CD4-positive, alpha-beta T cell treated with Interleukin-2 at 100 ng/mL for 4 hours (primary cell): ENCODE results near the gene COX18.

Source experiments
- DNase-seq: peaks from one replicate; pipeline ENCODE4 v3.0.0-alpha.2; 2020; ENCODE audit warnings: low spot score

The COX18 gene, protein sequence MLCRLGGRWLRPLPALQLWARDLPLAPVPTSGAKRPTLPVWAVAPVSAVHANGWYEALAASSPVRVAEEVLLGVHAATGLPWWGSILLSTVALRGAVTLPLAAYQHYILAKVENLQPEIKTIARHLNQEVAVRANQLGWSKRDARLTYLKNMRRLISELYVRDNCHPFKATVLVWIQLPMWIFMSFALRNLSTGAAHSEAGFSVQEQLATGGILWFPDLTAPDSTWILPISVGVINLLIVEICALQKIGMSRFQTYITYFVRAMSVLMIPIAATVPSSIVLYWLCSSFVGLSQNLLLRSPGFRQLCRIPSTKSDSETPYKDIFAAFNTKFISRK

GRCh38 chr4:73069338-73070073, at the start of gene COX18:
Gene COX18 (minus strand): TSS chr4:73069716. CDS start chr4:73069649, 67 bp downstream.
- peak; percentile 96 for DNase-seq

- DNase-seq: no peak
These were observed 40.0 kb upstream of the COX18 start for GRCh38 chr4:73109493-73109892.

DNA sequence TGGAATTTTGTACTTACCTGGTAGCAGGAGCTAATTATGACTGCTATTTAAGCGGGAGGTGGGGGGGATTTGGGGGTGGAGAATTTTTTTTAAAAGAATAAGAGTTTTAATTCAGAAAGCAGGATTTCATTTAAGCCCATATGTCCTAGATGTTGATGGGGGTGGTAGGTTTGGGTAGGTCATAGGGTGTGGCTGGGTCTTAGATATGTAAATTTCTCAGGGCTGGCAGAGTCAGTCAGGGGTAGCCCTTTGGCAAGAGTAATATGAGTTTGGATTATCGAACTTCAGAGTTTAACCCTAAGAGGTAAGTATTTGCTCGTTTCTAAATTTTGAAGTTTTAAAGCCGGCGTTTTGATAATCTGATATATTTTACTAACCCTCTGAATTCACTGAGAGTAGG, 35.2 kb upstream of the COX18 start:
- no peak for DNase-seq

DNA sequence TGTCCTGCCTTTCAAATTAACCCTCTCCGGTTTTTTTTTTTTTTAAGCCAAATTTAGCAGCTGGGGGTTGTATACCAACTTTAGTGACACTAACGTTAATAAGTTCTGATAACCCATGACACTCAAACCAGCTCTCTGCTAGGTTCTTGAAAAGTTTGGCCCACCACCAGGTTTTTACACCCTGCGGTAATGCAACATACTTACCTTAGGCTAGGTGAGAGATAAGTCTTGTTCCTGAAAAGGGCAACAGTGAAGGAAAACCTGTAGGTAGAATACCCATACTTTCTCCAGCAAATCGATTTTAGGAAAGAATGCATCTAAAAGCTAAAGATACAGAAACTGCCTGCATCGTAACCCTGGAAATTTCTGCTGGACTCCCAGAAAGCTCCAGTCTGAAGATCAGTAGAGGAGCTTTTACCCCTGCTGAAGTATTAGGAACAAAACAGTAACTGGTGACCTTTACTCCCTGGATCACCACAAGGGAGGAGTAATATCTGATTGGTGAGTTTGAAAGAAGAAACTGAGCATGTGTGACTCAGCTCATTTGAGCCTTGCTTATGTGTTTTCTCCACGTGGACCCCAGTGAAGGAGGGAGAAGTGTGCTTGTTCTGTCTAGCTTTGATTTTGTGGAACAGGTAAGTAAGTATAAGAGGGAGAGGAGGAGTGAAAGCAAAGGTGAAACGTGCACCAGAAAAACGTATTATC, 34.4 kb upstream of the COX18 start:
- DNase-seq: no peak

- DNase-seq: no peak
These were observed 29.6 kb upstream of the COX18 start for GRCh38 chr4:73099143-73099542.

DNA sequence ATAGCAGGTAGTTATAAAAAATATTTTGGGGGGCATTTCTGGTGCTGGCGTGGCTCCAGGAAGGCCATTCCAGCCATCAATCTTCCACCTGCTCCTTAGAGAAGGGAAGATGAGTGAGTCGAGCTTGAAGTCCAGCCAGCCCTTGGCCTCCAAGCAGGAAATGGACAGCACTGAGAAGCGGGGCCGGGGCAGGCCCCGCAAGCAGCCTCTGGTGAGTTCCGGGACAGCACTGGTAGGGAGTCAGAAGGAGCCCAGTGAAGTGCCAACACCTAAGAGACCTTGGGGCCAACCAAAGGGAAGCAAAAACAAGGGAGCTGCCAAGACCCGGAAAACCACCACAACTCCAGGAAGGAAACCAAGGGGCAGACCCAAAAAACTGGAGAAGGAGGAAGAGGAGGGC, 29.2 kb upstream of the COX18 start:
- DNase-seq: no peak

DNA sequence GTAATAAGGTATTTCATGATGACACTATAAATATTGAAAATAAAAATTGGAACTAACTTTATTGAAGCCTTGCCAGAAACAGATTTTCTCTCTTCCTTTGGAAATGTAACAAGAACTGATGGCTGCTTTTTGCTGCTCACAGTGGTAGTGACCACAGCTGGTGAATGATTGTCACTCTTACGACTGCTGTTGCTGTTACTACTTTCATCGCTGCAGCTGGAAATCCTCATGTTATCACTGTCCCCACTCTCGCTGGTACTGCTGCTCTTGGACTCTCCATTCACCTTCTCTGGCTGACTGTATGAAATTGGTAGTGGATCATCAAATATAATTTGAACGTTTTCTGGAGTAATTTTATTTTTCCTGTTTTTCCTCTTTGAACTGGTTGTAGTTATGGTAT, 28.5 kb upstream of the COX18 start:
- DNase-seq: no peak

GRCh38 chr4:73092868-73093267, 23.4 kb upstream of the COX18 start:
- DNase-seq: no peak

GRCh38 chr4:73090738-73091137, 21.2 kb upstream of the COX18 start:
- no peak for DNase-seq

- no peak for DNase-seq
These were observed 18.4 kb upstream of the COX18 start for GRCh38 chr4:73087871-73088270.

- peak; percentile 8 for DNase-seq
These were observed 16.8 kb upstream of the COX18 start for GRCh38 chr4:73086095-73086868.

DNA sequence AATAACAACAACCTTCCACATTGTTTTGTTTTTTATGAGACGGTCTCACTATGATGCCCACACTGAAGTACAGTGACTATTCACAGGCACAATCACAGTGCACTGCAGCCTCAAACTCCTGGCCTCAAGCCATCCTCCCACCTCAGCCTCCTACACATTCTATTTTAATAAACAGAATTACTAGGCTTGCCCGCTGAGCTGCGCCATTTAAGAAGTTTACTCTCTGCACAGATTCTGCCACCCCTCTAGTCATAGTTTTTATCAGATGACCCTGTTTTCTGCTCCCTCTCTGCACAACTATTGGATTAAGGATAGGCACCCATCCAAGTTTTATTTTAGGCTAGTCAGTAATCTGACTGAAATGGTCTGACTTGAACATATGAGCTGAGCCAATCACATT, 11.3 kb upstream of the COX18 start:
- no peak for DNase-seq

- no peak for DNase-seq
These were observed 6.3 kb upstream of the COX18 start for GRCh38 chr4:73075832-73076231.

DNA sequence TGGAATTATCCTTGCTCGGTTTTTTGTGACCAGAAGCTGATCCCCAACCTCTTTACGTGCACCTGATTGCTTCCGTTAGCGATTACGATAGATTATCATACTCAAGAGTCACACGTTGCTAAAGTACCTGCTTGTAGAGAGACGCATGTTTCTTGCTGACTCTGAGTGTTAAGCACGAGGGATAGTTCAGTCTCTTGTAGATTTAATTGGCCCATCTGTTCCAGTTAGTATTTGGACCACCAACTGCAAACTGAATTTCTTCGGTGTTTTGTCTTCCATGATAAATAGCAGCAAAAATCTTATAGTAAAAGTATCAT, 516 bp upstream of the COX18 start:
- DNase-seq: no peak

GRCh38 chr4:73068491-73069337, 802 bp downstream of the COX18 start:
- peak; percentile 32 for DNase-seq

DNA sequence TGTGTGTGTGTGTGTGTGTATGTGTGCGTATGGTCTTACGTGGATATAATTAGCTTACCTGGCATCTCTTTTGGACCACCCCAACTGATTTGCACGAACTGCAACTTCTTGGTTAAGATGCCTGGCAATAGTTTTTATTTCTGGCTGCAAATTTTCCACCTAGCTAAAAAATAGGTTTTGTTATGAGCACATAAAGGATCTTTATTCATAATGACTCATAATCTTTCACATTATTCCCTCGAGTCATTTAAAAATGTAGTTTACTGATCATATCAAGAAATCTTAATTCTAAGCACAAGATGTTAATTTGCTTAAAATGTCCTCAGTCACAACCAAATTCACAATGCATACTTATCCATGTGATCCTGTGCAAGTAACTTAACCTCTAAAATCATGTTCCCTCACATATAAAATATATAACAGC, 1.5 kb downstream of the COX18 start:
- DNase-seq: peak; percentile 24

DNA sequence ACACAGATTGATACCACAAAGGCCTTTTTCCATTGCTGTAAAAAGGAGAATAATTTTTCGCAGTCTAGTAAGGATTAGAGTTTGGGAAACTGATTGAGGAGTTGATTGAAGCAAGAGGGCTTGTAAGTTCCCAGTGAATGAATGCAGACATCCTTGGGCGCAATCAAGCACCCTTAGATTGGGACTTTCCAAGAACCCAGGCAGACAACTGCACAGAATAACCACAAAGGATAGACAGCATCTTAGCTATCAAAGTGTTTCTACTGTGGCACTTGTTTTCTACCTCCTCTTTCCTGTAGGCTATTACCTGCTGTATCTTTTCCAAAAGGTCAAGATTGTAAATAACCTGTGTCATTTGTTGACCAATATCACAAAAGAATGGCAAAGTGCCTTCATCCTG, 2.6 kb downstream of the COX18 start:
- DNase-seq: peak; percentile 53

- no peak for DNase-seq
These were observed 3.1 kb downstream of the COX18 start for GRCh38 chr4:73066445-73066844.

GRCh38 chr4:73064536-73064935, 5.0 kb downstream of the COX18 start:
- DNase-seq: no peak

GRCh38 chr4:73055241-73055897, 14.1 kb downstream of the COX18 start:
- no peak for DNase-seq

DNA sequence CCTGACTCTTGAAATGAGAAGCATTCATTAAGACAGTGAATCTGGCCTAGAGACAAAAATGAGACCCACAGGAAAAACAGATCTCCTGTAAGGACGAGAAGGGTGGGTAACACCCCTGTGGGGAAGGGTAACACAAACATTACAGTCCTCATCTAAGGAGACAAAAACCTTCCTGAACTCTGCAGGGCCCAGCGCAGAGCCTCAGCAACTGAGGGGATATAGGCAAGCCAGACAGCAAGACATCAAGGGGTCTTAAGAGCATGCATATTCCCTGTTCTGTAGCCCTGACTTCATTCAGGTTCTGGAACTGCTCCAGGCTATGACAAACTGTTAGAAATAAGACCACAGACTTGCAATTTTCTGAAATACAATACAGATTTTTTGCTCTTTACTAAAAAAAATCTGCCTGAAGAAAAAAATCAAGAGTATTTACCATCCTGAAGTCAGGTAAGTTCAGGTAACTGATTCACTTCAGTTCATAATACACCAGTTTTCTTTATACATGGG, 15.5 kb downstream of the COX18 start:
- no peak for DNase-seq
